DOHH2 (cell line): ENCODE measurements around the gene CXCL13.

Experiments used
- H3F3A ChIP-seq: fragments of 200-600 bp; sonication (generic), shearing (Covaris generic); 2 replicates; pipeline ENCODE4 v1.6.0; 2016; ENCODE audit warnings: antibody characterized with exemption, mild to moderate bottlenecking; ENCODE audit not compliant: control insufficient read depth, insufficient read depth
- H3K27ac ChIP-seq: fragments of 200-600 bp; sonication (generic); 2 replicates; pipeline ENCODE4 v1.5.1; 2014; ENCODE audit warnings: low read depth, mild to moderate bottlenecking, low read length, moderate library complexity
- H3K27me3 ChIP-seq: fragments of 200-600 bp; sonication (generic); 2 replicates; pipeline ENCODE4 v1.6.1; 2014; ENCODE audit warnings: mild to moderate bottlenecking, low read length, mixed read lengths; ENCODE audit not compliant: control insufficient read depth
- H3K36me3 ChIP-seq: fragments of 200-600 bp; sonication (generic); 2 replicates; pipeline ENCODE4 v1.6.1; 2014; ENCODE audit warnings: mild to moderate bottlenecking, low read length, moderate library complexity, mixed read lengths; ENCODE audit not compliant: control insufficient read depth
- H3K4me1 ChIP-seq: fragments of 200-600 bp; sonication (generic); 2 replicates; pipeline ENCODE4 v1.6.1; 2014; ENCODE audit warnings: mild to moderate bottlenecking, low read length, mixed read lengths; ENCODE audit not compliant: control insufficient read depth
- H3K4me2 ChIP-seq: fragments of 200-600 bp; sonication (generic); 2 replicates; pipeline ENCODE4 v1.6.0; 2014; ENCODE audit warnings: mild to moderate bottlenecking, low read length, moderate library complexity
- H3K4me3 ChIP-seq: fragments of 200-600 bp; sonication (generic); 2 replicates; pipeline ENCODE4 v1.5.1; 2014; ENCODE audit warnings: mild to moderate bottlenecking, low read length, mixed read lengths
- H3K79me2 ChIP-seq: fragments of 200-600 bp; sonication (generic); 2 replicates; pipeline ENCODE4 v1.6.1; 2014; ENCODE audit warnings: mild to moderate bottlenecking, low read length, mixed read lengths; ENCODE audit not compliant: control insufficient read depth
- H3K9me2 ChIP-seq: fragments of 200-600 bp; sonication (generic); replicated peaks from 2 replicates; pipeline ENCODE4 v1.6.1; 2014; ENCODE audit warnings: mild to moderate bottlenecking, low read length, mixed read lengths; ENCODE audit not compliant: control insufficient read depth
- H3K9me3 ChIP-seq: fragments of 200-600 bp; sonication (generic); 2 replicates; pipeline ENCODE4 v1.6.1; 2014; ENCODE audit warnings: antibody characterized with exemption, low read length, mixed read lengths; ENCODE audit not compliant: control insufficient read depth, insufficient read depth
- H4K20me1 ChIP-seq: fragments of 200-600 bp; sonication (generic); 2 replicates; pipeline ENCODE4 v1.6.0; 2014; ENCODE audit warnings: low read depth, mild to moderate bottlenecking, antibody characterized with exemption, low read length, moderate library complexity; ENCODE audit not compliant: control insufficient read depth, insufficient read depth
- EZH2phosphoT487 ChIP-seq: fragments of 200-600 bp; sonication (generic); IDR thresholded peaks from 2 replicates; pipeline ENCODE4 v1.6.1; 2017; ENCODE audit warnings: borderline replicate concordance, mild to moderate bottlenecking, antibody characterized with exemption, low read length, moderate library complexity, mixed read lengths
- TF ChIP-seq, protein P1 (sequence below): fragments of 200-600 bp; sonication (generic); IDR thresholded peaks from one replicate; pipeline ENCODE4 v1.5.1; 2014; ENCODE audit warnings: antibody characterized with exemption, mild to moderate bottlenecking, low read depth, low read length; ENCODE audit not compliant: poor library complexity, severe bottlenecking

The CXCL13 gene

DNA sequence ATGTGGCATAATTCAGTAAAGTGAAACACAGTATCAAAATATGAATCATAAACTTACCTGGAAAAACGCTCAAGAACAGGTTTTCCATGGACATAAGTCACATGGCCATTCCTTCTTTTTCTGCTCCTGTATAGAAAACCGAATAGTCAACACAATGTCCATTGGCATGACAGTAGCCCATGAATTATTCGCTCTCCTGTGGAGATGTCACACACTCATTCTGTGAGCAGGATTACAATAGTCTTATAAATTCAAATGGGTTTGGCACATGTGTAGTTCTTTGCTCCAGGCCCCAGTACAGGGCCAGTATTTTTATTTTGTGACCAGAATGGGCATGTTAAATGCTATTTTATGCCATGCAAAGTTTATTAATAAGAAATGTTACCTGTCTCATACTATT lies 15.1 kb upstream of the CXCL13 start:
- H3K9me2 ChIP-seq: no peaks in the 10 kb centered on the region
- H3K4me3 ChIP-seq: no peak overlapping the region
- H3K27ac ChIP-seq: no peak overlapping the region
- H3K9me3 ChIP-seq: no peaks in the 10 kb centered on the region
- no peak for TF ChIP-seq EZH2phosphoT487
- TF ChIP-seq, protein P1, sequence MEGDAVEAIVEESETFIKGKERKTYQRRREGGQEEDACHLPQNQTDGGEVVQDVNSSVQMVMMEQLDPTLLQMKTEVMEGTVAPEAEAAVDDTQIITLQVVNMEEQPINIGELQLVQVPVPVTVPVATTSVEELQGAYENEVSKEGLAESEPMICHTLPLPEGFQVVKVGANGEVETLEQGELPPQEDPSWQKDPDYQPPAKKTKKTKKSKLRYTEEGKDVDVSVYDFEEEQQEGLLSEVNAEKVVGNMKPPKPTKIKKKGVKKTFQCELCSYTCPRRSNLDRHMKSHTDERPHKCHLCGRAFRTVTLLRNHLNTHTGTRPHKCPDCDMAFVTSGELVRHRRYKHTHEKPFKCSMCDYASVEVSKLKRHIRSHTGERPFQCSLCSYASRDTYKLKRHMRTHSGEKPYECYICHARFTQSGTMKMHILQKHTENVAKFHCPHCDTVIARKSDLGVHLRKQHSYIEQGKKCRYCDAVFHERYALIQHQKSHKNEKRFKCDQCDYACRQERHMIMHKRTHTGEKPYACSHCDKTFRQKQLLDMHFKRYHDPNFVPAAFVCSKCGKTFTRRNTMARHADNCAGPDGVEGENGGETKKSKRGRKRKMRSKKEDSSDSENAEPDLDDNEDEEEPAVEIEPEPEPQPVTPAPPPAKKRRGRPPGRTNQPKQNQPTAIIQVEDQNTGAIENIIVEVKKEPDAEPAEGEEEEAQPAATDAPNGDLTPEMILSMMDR: no peak
- H3K27me3 ChIP-seq: peaks cover 31% of the 10 kb centered on the region
- H3K4me1 ChIP-seq: no peaks in the 10 kb centered on the region
- no peaks in the 10 kb centered on the region for H4K20me1 ChIP-seq
- H3F3A ChIP-seq: no peaks in the 10 kb centered on the region
- no peaks in the 10 kb centered on the region for H3K79me2 ChIP-seq
- H3K36me3 ChIP-seq: no peaks in the 10 kb centered on the region
- no peak overlapping the region for H3K4me2 ChIP-seq

DNA sequence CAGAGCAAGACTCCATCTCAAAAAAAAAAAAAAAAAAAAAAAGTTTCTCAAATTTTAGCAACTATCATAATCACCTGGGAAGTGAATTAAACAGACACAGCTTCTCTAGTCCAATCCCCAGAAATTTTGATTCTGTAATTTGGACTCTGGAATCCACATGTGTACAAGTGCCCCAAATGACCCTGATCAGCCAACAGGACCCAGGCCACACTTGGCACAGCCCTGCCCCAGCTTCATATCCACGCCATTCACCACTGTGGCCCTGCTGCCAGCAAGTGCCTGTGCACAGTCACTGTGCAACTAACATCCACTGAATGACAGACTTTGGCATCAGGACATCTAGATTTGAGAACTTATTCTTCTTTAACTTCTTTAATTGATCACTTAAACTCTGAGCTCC lies 14.1 kb upstream of the CXCL13 start:
- no peak overlapping the region for H3K27ac ChIP-seq
- no peaks in the 10 kb centered on the region for H3K4me1 ChIP-seq
- H3F3A ChIP-seq: no peaks in the 10 kb centered on the region
- peaks cover 32% of the 10 kb centered on the region for H3K27me3 ChIP-seq
- H3K4me3 ChIP-seq: no peak overlapping the region
- no peaks in the 10 kb centered on the region for H4K20me1 ChIP-seq
- no peak overlapping the region for H3K4me2 ChIP-seq
- no peak for TF ChIP-seq EZH2phosphoT487
- TF ChIP-seq, protein P1: no peak
- H3K9me3 ChIP-seq: no peaks in the 10 kb centered on the region
- H3K9me2 ChIP-seq: no peaks in the 10 kb centered on the region
- H3K79me2 ChIP-seq: no peaks in the 10 kb centered on the region
- H3K36me3 ChIP-seq: no peaks in the 10 kb centered on the region

DNA sequence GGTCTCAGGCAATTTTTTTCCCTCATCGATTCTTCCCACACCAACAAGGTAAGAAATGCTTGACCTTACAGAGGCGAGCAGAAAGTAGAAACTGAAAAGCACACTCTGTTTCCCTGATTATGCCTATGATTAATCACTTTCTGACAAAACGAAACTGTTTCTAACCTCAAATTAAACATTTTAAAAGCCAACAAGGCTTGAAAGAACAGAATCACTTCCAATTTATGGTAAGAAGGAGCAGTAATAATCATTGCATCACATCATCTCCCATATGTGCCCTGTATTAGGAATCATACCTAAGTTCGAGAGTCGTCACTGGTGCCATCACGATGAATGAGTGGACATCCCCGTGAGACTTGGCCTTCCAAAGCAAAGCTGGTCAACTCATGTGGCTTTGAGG lies 12.5 kb upstream of the CXCL13 start:
- H3F3A ChIP-seq: no peaks in the 10 kb centered on the region
- H3K4me2 ChIP-seq: no peak overlapping the region
- H3K27me3 ChIP-seq: peaks cover 21% of the 10 kb centered on the region
- no peaks in the 10 kb centered on the region for H4K20me1 ChIP-seq
- H3K4me3 ChIP-seq: no peak overlapping the region
- no peaks in the 10 kb centered on the region for H3K79me2 ChIP-seq
- no peaks in the 10 kb centered on the region for H3K4me1 ChIP-seq
- H3K9me2 ChIP-seq: no peaks in the 10 kb centered on the region
- TF ChIP-seq EZH2phosphoT487: no peak
- TF ChIP-seq, protein P1: no peak
- H3K36me3 ChIP-seq: no peaks in the 10 kb centered on the region
- H3K9me3 ChIP-seq: no peaks in the 10 kb centered on the region
- no peak overlapping the region for H3K27ac ChIP-seq

DNA sequence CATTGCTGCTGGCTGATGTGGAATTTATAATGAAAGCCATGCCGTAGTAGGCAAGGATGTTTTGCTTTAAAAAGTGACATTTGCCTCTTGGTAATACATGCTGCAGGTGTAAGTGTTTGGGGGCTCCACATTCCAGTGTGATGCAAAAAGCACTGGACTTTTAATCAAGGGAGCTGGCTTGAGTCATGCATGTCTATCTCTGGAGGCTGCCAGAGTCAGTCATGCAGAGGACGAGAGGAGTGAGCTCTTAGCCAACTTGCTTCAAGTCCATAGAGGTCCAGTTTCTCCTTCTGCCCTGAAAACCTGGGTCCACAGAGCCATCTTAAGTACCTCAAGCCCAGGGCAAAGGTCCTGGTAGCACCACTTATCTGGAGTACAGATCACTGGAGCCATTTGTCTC lies 11.6 kb upstream of the CXCL13 start:
- H3K9me3 ChIP-seq: no peaks in the 10 kb centered on the region
- peaks cover 17% of the 10 kb centered on the region for H3K27me3 ChIP-seq
- no peak overlapping the region for H3K4me2 ChIP-seq
- H3K9me2 ChIP-seq: no peaks in the 10 kb centered on the region
- no peaks in the 10 kb centered on the region for H3K79me2 ChIP-seq
- no peaks in the 10 kb centered on the region for H4K20me1 ChIP-seq
- H3K27ac ChIP-seq: no peak overlapping the region
- H3K36me3 ChIP-seq: no peaks in the 10 kb centered on the region
- TF ChIP-seq, protein P1: no peak
- TF ChIP-seq EZH2phosphoT487: no peak
- no peaks in the 10 kb centered on the region for H3F3A ChIP-seq
- H3K4me3 ChIP-seq: no peak overlapping the region
- no peaks in the 10 kb centered on the region for H3K4me1 ChIP-seq
